ENCODE data around the gene MRPL49.

DNA sequence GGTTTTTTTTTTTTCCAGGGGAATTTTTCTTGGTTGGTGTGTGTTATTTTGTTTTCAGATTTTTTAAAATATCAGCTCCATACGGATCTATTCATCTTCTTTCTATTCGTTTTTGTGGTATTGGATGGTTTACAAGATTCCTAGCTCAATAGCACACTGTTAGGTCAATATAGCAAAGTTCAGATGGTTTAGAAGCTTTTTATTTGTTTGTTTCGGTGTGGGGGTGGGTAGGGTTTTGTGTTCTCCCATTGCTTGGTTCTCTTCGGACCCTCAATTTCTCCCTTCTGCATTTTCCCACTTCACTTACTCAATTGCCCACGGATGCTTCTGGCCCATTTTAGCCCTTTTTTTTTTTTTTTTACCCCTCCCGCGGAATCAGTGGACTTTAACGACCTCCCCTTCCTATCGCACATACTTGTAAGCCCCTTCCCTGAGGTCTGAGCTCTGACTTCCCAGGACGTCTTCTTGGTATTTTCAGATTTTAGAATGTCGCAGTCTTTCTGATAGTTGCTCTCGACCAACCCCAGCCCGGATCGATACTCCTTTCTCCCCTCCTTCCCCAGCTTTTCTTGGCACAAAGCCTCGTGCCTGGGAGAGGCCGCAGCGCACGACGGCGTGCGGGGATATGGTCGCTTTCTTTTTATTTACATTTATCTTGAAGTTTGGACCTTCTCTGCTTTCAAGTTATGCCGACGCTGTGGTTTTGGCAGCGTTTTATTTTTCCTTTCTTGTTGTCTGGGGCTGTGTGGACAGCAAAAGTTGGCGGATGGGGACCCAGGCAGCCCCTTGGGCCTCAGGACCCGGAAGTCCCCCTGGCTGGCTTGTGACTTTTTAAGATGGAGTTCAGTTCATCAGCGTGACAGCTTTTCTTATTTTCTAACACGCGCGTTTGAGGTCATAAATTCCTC, 43.5 kb downstream of the MRPL49 start:
- TF ChIP-seq ZFX (IDR thresholded peaks at IDR 0.05): no peak
- TF ChIP-seq CTCF (conservative IDR thresholded peaks at IDR 0.05): no peak
